Measurements from ENCODE around the gene ZG16. TPM values are rescaled to one million over a fixed set of nuclear protein-coding genes. Genes with fewer than 3 reads are reported as not detected.

The ZG16 gene
- total and polyA plus RNA-seq, 9 of the 15 experiments (the other 6 are each of a cell fraction or from before 2014, with no cell fraction given), result 0.04 TPM; not detected in 8

GRCh38 chr16:29811896-29812665 is 34.0 kb downstream of the ZG16 start, which contains the start of gene PRRT2 (continued):
- TF ChIP-seq MGA (IDR thresholded peaks at IDR 0.05) (0 out of 2 replicates have a peak, but pooled peaks have one; percentile 41), HDAC1 (IDR thresholded peaks at IDR 0.05) (peak in 1 of 2 experiments; percentile 13; a peak in 1 of 4 replicates), NFIC (IDR thresholded peaks at IDR 0.05) (peak; percentile 48), SIN3A (IDR thresholded peaks at IDR 0.05; ENCODE audit: borderline replicate concordance in 2 of 2, control insufficient read depth in 1 of 2, low read depth in 2 of 2, low read length in 2 of 2) (peak in 1 of 2 experiments; percentile 31; a peak in 1 of 4 replicates), TEAD1 (CRISPR knock-in tag; IDR thresholded peaks at IDR 0.05) (0 out of 4 replicates have a peak, but pooled peaks of 1 of the 2 experiments have one; percentile 36), RAD51 (IDR thresholded peaks at IDR 0.05; ENCODE audit: borderline replicate concordance, low read depth) (no peak), ID3 (CRISPR knock-in tag; IDR thresholded peaks at IDR 0.05) (no peak), ID3 (tag; IDR thresholded peaks at IDR 0.05) (0 out of 2 replicates have a peak, but pooled peaks have one; percentile 33), NFIX (CRISPR knock-in tag; IDR thresholded peaks at IDR 0.05; ENCODE audit: low read depth) (no peak), TAF7 (tag; IDR thresholded peaks at IDR 0.05) (no peak), NFYB (IDR thresholded peaks at IDR 0.05; ENCODE audit: extremely low read depth, insufficient read length) (no peak), VEZF1 (CRISPR knock-in tag; IDR thresholded peaks at IDR 0.05) (peak; percentile 41; the same call in 1 of the 2 replicates), GATA2 (CRISPR knock-in tag; IDR thresholded peaks at IDR 0.05) (no peak)
